HCT116 (cell line): Measurements from ENCODE around the gene MTG2. TPM values are rescaled to one million over a fixed set of nuclear protein-coding genes. Genes with fewer than 3 reads are reported as not detected.

Experiments used
- ATAC-seq: fragments of 200-7000 bp; cut with Tn5 transposase; 2 replicates; pipeline ENCODE4 v1.9.1; 2020; ENCODE audit warnings: mild to moderate bottlenecking, moderate library complexity
- BruUV-seq: library from RNA; stranded (reverse); fragments of 400-500 nt; replicated peaks from 2 replicates; lab custom pipeline; 2021; lab: Mats Ljungman, UMichigan
- CTCF ChIA-PET: fragments of 300-600 bp; sonication (Branson Sonifier 250); formaldehyde crosslinking; loops from one replicate; lab custom pipeline; 2021; ENCODE audit warnings: antibody characterized with exemption; lab: Charles Lee
- POLR2A ChIA-PET: fragments of 300-600, 350-600 bp; sonication (Branson Sonifier 250); formaldehyde crosslinking; loops from one replicate; lab custom pipeline; 2021; ENCODE audit warnings: antibody characterized with exemption; lab: Charles Lee
- RAD21 ChIA-PET, 2 experiments: fragments of 300-600 bp; sonication (Branson Sonifier 250); formaldehyde crosslinking; loops; one replicate each; lab custom pipeline; 2023; ENCODE audit warnings: low total read pairs in 2 of 2; ENCODE audit not compliant: uncharacterized antibody in 2 of 2, unreplicated experiment in 2 of 2, low non-redundant PET in 1 of 2; lab: Charles Lee
- DNase-seq: peaks from one replicate; pipeline ENCODE4 v3.0.0-alpha.2; 2010; ENCODE audit warnings: low read depth, low spot score
- H2AFZ ChIP-seq: fragments of 200-600 bp; shearing (Covaris generic), sonication (generic); 2 replicates; pipeline ENCODE4 v1.6.1; 2017; ENCODE audit warnings: low read depth, mixed run types, mixed read lengths, antibody characterized with exemption, low read length; ENCODE audit not compliant: poor library complexity, severe bottlenecking
- H3K27ac ChIP-seq: 2 replicates; pipeline ENCODE4 v1.5.1; 2012; ENCODE audit warnings: low read depth, low read length
- H3K27me3 ChIP-seq: fragments of 200-600 bp; sonication (generic); 2 replicates; pipeline ENCODE4 v1.6.1; 2016; ENCODE audit warnings: mixed run types, low read length, mixed read lengths; ENCODE audit not compliant: insufficient read depth
- H3K36me3 ChIP-seq, 2 experiments: fragments of 200-500 bp in 1 of 2; fragments of 200-600 bp in 1 of 2; sonication (Bioruptor generic) in 1 of 2; sonication (generic) in 1 of 2; 2 replicates each; pipeline versions ENCODE4 v1.5.1 to v1.6.1; 2014 to 2016; ENCODE audit warnings: low read length in 2 of 2, inconsistent platforms in 1 of 2, mixed read lengths in 1 of 2, mixed run types in 1 of 2; ENCODE audit not compliant: insufficient read depth in 2 of 2, control insufficient read depth in 1 of 2
- H3K4me1 ChIP-seq, 2 experiments: fragments of 200-600 bp in 1 of 2; sonication (generic) in 1 of 2; 2 replicates each; pipeline versions ENCODE4 v1.5.1 to v1.6.1; 2012 to 2017; ENCODE audit warnings: low read length in 2 of 2, inconsistent platforms in 1 of 2, mild to moderate bottlenecking in 1 of 2, mixed read lengths in 1 of 2, mixed run types in 1 of 2, moderate library complexity in 1 of 2; ENCODE audit not compliant: insufficient read depth in 2 of 2, control insufficient read depth in 1 of 2
- H3K4me2 ChIP-seq: fragments of 200-600 bp; sonication (generic); 2 replicates; pipeline ENCODE4 v1.6.1; 2017; ENCODE audit warnings: mixed run types, low read length, mixed read lengths
- H3K4me3 ChIP-seq, 2 experiments: fragments of 200-600 bp in 1 of 2; sonication (generic) in 1 of 2; replicated peaks in 1 of 2; 2 replicates each; pipeline ENCODE4 v1.5.1; 2011 to 2016; ENCODE audit warnings: low read length in 2 of 2, control low read depth in 1 of 2, low read depth in 1 of 2, mild to moderate bottlenecking in 1 of 2, mixed read lengths in 1 of 2, mixed run types in 1 of 2
- H3K79me2 ChIP-seq: fragments of 200-600 bp; sonication (generic); 2 replicates; pipeline ENCODE4 v1.6.1; 2017; ENCODE audit warnings: mild to moderate bottlenecking, mixed run types, low read length, moderate library complexity, mixed read lengths; ENCODE audit not compliant: insufficient read depth
- H3K9ac ChIP-seq: fragments of 200-600 bp; sonication (generic); 2 replicates; pipeline ENCODE4 v1.6.1; 2016; ENCODE audit warnings: low read length, mixed read lengths
- H3K9me2 ChIP-seq: fragments of 200-600 bp; sonication (generic), shearing (Covaris generic); 2 replicates; pipeline ENCODE4 v1.6.1; 2017; ENCODE audit warnings: mixed run types, mild to moderate bottlenecking, moderate library complexity; ENCODE audit not compliant: insufficient read depth
- H3K9me3 ChIP-seq, 2 experiments: fragments of 200-500 bp in 1 of 2; fragments of 200-600 bp in 1 of 2; sonication (Bioruptor generic) in 1 of 2; sonication (generic) in 1 of 2; 2 replicates each; pipeline ENCODE4 v1.6.1; 2014 to 2017; ENCODE audit warnings: low read length in 2 of 2, mixed read lengths in 2 of 2, inconsistent platforms in 1 of 2, low read depth in 1 of 2, mild to moderate bottlenecking in 1 of 2, mixed run types in 1 of 2, moderate library complexity in 1 of 2; ENCODE audit not compliant: control insufficient read depth in 1 of 2, insufficient read depth in 1 of 2
- H4K20me1 ChIP-seq: fragments of 200-600 bp; sonication (generic), shearing (Covaris generic); 2 replicates; pipeline ENCODE4 v1.6.1; 2017; ENCODE audit warnings: mixed run types, mild to moderate bottlenecking, moderate library complexity; ENCODE audit not compliant: insufficient read depth
- CEBPB ChIP-seq: IDR thresholded peaks from 2 replicates; pipeline ENCODE4 v1.6.1; 2012; ENCODE audit warnings: low read depth
- CTCF ChIP-seq, 3 experiments: fragments of 200-600 bp in 1 of 3; sonication (generic) in 1 of 3; IDR thresholded peaks in 2 of 3; conservative IDR thresholded peaks in 1 of 3; 2 replicates each; pipeline ENCODE4 v1.5.1; 2012 to 2017; ENCODE audit warnings: low read depth in 2 of 3, low read length in 2 of 3, antibody characterized with exemption in 1 of 3, borderline replicate concordance in 1 of 3, control low read depth in 1 of 3, mild to moderate bottlenecking in 1 of 3, mixed read lengths in 1 of 3, mixed run types in 1 of 3, moderate library complexity in 1 of 3; ENCODE audit not compliant: insufficient read depth in 1 of 3
- POLR2AphosphoS5 ChIP-seq: IDR thresholded peaks from 2 replicates; pipeline ENCODE4 v1.6.1; 2011; ENCODE audit warnings: mild to moderate bottlenecking, low read depth, low read length, moderate library complexity
- SP1 ChIP-seq: IDR thresholded peaks from 2 replicates; pipeline ENCODE4 v1.6.1; 2012; ENCODE audit warnings: low read depth
- ZFX ChIP-seq: fragments of 450-650 bp; IDR thresholded peaks from 2 replicates; pipeline ENCODE4 v1.6.1; 2017
- intact Hi-C: fragments of 100-400 bp; cut with micrococcal nuclease; formaldehyde crosslinking; loops from 2 replicates; pipeline ENCODE4 v1.10.0; 2022
- total RNA-seq: library from RNA; stranded (reverse); gene quantifications from one replicate; pipeline ENCODE4 v1.2.1, GENCODE V29; 2021; ENCODE audit not compliant: unreplicated experiment

MTG2 gene
- total RNA-seq, 1 experiment from 2014 or later: 43.3 TPM

DNA sequence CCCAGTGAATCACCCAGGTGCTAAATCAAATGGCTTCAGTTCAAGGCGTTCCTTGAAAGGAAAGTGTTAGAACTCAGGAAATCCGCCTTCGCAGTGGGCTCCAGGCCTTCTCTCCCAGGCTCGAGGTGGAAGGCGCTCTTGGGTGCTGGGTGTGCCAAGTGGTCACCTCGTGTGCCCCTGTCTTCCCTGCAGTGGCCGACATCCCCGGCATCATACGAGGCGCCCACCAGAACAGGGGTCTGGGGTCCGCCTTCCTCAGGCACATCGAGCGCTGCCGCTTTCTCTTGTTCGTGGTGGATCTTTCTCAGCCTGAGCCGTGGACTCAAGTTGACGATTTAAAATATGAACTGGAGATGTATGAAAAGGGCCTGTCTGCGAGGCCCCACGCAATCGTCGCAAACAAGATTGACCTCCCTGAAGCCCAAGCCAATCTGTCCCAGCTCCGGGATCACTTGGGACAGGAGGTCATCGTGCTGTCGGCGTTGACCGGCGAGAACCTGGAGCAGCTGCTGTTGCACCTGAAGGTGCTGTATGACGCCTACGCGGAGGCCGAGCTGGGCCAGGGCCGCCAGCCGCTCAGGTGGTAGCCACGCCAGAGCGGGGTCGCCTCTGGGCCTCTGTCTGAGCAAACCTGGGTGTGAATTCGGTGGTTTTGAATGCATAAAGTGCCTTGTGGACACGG, 17.8 kb downstream of the MTG2 start:
- intact Hi-C loops: no loop called here

More for the DNA sequence above, 17.8 kb downstream of the MTG2 start:
- Histone ChIP-seq H3K4me3 (no peak overlapping the region), H4K20me1 (no peaks in the 10 kb centered on the region), H3K9ac (no peak overlapping the region), H3K27ac (no peak overlapping the region), H3K9me3 (no peaks in the 10 kb centered on the region), H3K79me2 (peaks cover 3% of the 10 kb centered on the region; the same call in 1 of the 2 replicates), H3K9me2 (no peaks in the 10 kb centered on the region), H3K4me2 (no peak overlapping the region), H3K4me1 (no peaks in the 10 kb centered on the region), H3K27me3 (no peaks in the 10 kb centered on the region), H3K36me3 (peaks cover 26 to 27% of the 10 kb centered on the region in 2 experiments; a peak in 3 of 4 replicates), H2AFZ (no peak overlapping the region)
- no peak for TF ChIP-seq POLR2AphosphoS5
- TF ChIP-seq ZFX: no peak
- TF ChIP-seq SP1: no peak
- TF ChIP-seq CTCF (IDR thresholded peaks at IDR 0.05 in 2 of 3, conservative IDR thresholded peaks at IDR 0.05 in 1 of 3; ENCODE audit: borderline replicate concordance in 1 of 3, insufficient read depth in 1 of 3, low read depth in 2 of 3, low read length in 2 of 3): no peak
- TF ChIP-seq CEBPB: no peak
- DNase-seq (no peak), ATAC-seq (no peak)
- POLR2A ChIA-PET: no interaction called here
- RAD21 ChIA-PET: no interaction called here
- CTCF ChIA-PET: no interaction called here
- BruUV-seq: no TSS peak
